Right ventricle myocardium inferior (tissue), 1 donor: ENCODE results near the gene EFCAB8. TPM values are rescaled to one million over a fixed set of nuclear protein-coding genes. Genes with fewer than 3 reads are reported as not detected.

ENCODE experiments used
- ATAC-seq: fragments of 200-7000 bp; cut with Tn5 transposase; one replicate; pipeline ENCODE4 v1.9.1; 2020; ENCODE audit warnings: mild to moderate bottlenecking, moderate library complexity
- DNase-seq: peaks from one replicate; pipeline ENCODE4 v3.0.0; 2021; ENCODE audit errors: missing footprints
- intact Hi-C: fragments of 100-400 bp; cut with DNase I; formaldehyde crosslinking; loops from one replicate; pipeline ENCODE4 v1.11.0; 2022
- total RNA-seq: library from RNA; stranded (reverse); fragmentation: NEBNext Ultra II Directional; extraction: Animal tissue kit (Norgen Biotek cat#: 25700); gene quantifications from one replicate; pipeline ENCODE4 v1.2.1, GENCODE V29; 2021
- donor health status: DM: no; HTN: yes; CAD: no; lungs with severe emphysema.

EFCAB8 gene
- total RNA-seq, 1 donor from 2014 or later = 0.43 TPM

- intact Hi-C loops = no loop called here
- DNase-seq (no peak), ATAC-seq (no peak)
These were observed 148.9 kb downstream of the EFCAB8 start, which contains the start of gene BPIFB2 for GRCh38 chr20:33007376-33008335. BPIFB2 (plus strand) TSS chr20:33007704; CDS start chr20:33008575, 871 bp downstream.

DNA sequence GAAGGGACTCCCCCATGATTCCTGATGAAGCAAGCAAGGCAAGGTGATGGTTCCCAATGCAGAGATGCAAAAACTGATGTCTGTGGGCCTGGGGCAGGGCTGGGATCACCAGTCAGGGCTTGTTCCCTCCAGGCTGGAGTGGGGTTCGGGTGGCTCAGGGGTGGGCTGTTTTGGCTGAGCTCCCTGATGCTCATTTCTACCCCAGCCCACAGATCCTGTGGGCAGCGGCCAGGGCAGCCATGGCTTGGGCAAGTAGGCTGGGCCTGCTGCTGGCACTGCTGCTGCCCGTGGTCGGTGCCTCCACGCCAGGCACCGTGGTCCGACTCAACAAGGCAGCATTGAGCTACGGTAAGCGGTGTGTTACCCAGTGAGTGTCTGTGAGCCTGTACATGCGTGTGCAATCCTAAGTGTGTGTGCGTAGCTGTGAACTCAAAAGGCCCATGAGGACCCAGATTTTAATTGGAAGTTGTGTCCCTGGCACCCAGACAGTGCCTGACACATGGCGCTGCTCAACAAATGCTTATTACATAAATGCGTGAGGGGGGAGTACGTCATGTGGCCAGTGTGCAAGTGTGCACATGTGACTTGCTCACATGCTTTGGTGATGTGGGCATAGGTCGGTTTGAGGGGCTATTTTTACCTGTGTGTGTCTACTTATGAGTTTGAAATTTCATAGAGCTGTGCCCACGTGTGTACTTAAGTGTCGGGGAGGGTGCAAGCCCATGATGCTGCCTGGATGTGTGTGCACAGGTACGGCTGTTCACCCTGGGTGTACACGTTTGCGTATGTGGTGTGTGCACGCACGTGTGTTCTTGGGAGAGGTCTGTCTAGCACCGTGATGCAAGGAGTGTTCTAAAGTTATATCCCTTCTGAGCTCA lies 149.9 kb downstream of the EFCAB8 start:
- intact Hi-C loops = no loop called here
- ATAC-seq = no peak

GRCh38 chr20:33009214-33010132 lies 150.8 kb downstream of the EFCAB8 start:
- ATAC-seq = no peak
- intact Hi-C loops = no loop called here
- no peak for DNase-seq

More for the DNA sequence above, 149.9 kb downstream of the EFCAB8 start:
- no peak for DNase-seq

DNA sequence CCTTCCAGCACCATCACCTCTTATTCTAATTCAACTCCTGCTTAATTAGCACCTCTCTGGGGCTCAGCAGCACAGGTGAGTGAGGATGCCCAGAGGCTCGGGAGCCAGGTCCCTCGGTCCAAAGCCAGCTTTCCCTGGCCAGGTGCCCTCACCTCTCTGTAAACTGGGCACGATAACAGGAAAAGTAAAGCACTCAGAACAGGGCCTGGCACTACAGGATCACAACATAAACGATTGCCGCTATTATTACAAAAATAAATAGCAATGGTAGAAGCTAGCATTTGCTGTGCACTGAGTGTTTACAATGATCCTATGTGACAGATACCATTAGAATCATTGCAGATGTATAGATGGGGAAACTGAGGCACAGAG lies 151.4 kb downstream of the EFCAB8 start:
- ATAC-seq (no peak), DNase-seq (no peak)
- intact Hi-C loops = no loop called here

DNA sequence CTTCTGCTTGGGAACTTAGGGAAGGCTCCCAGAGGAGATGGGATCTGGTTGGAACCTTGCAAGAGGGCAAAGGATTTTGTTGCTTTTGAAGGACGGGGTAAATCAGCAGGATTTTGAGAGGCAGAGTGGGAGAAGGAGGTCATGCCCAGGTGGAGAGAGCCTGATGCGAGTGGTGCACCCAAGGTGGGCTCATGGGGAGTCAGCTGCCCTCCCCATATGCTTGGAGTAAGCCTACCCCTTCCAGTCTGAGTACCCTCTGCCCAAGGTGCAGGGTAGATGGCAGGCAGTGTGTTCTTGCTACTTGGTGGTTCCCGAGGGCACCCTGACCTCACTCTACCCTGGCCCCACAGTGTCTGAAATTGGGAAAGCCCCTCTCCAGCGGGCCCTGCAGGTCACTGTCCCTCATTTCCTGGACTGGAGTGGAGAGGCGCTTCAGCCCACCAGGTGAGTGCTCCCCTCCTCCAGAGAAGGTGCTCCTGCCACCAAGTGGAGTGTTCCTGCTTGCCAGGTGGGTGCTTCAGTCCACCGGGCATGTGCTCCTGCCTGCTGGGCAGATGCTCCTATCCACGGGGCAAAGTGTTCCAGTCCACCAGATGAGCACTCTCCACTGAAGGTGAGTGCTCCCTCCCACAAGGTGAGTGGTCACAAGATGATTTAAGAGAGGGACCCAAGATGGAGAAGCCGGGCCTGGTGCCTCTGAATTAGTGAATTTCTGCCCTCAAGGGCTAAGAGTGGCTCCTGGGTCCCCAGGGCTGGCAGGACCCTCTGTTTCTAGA lies 152.1 kb downstream of the EFCAB8 start:
- ATAC-seq (no peak), DNase-seq (no peak)
- intact Hi-C loops = no loop called here

Other genes starting within 250 kb of the EFCAB8 start
- gene C20orf203, start 185.0 kb upstream of the EFCAB8 start, total RNA-seq = not detected
- gene COMMD7, start 115.5 kb upstream of the EFCAB8 start, total RNA-seq = 48.6 TPM
- gene DNMT3B, start 96.5 kb upstream of the EFCAB8 start, total RNA-seq = 0.32 TPM
- gene MAPRE1, start 39.0 kb upstream of the EFCAB8 start, total RNA-seq = 64.8 TPM
- not detected for gene SUN5, start 145.5 kb downstream of the EFCAB8 start, total RNA-seq
- gene BPIFB2, start 148.8 kb downstream of the EFCAB8 start, total RNA-seq = not detected
- gene BPIFB6, start 172.7 kb downstream of the EFCAB8 start, total RNA-seq = not detected
- gene BPIFB3, start 195.0 kb downstream of the EFCAB8 start, total RNA-seq = not detected
- gene BPIFB4, start 220.7 kb downstream of the EFCAB8 start, total RNA-seq = not detected